Right lobe of liver (tissue), 6 donors: ENCODE measurements around the gene KAZN. TPM values are rescaled to one million over a fixed set of nuclear protein-coding genes. Genes with fewer than 3 reads are reported as not detected.

Experiments
- ATAC-seq, 4 donors: fragments of 200-7000 bp; cut with Tn5 transposase; one replicate each; pipeline ENCODE4 v1.9.1; 2020; ENCODE audit warnings: mild to moderate bottlenecking in 4 of 4, moderate library complexity in 4 of 4
- DNase-seq, 3 donors: peaks; one replicate each; pipeline ENCODE4 v3.0.0-alpha.2; 2020
- H3K27ac ChIP-seq, 3 donors: fragments of 200-600 bp; one replicate each; pipeline ENCODE4 v1.8.0; 2022
- H3K27me3 ChIP-seq, 2 donors: fragments of 200-600 bp; one replicate each; pipeline ENCODE4 v1.8.0; 2022
- H3K36me3 ChIP-seq, 4 donors: fragments of 200-600 bp; sonication (generic) in 1 of 4; one replicate each; pipeline versions ENCODE4 v1.5.1 to v1.8.0; 2017 to 2022; ENCODE audit warnings: control low read depth in 1 of 4
- H3K4me1 ChIP-seq, 4 donors: fragments of 200-600 bp; sonication (generic) in 1 of 4; one replicate each; pipeline versions ENCODE4 v1.5.1 to v1.8.0; 2017 to 2022; ENCODE audit warnings: control low read depth in 1 of 4
- H3K4me3 ChIP-seq, 3 donors: fragments of 200-600 bp; one replicate each; pipeline ENCODE4 v1.8.0; 2022
- H3K9me3 ChIP-seq, 4 donors: fragments of 200-600 bp; sonication (generic) in 1 of 4; one replicate each; pipeline versions ENCODE4 v1.5.1 to v1.8.0; 2017 to 2022; ENCODE audit warnings: control low read depth in 1 of 4
- CTCF ChIP-seq, 4 donors: fragments of 200-600 bp in 3 of 4; fragments of 450-650 bp in 1 of 4; IDR thresholded peaks; one replicate each; pipeline versions ENCODE4 v1.5.1 to v1.8.0; 2016 to 2022; ENCODE audit warnings: antibody characterized with exemption in 4 of 4, mild to moderate bottlenecking in 2 of 4
- POLR2A ChIP-seq: fragments of 450-650 bp; IDR thresholded peaks from one replicate; pipeline ENCODE4 v1.6.1; 2017; ENCODE audit warnings: antibody characterized with exemption, mild to moderate bottlenecking
- WGBS: methylation state at CpG from one replicate; pipeline ENCODE4 v1.1.6; 2018; ENCODE audit warnings: low coverage, low lambda C conversion rate; ENCODE audit not compliant: insufficient coverage; ENCODE audit errors: missing lambda C conversion rate; 5-methylcytosine and 5-hydroxymethylcytosine counted together
- intact Hi-C, 2 donors: fragments of 100-400 bp; cut with DNase I; formaldehyde crosslinking; loops; one replicate each; pipeline versions ENCODE4 v1.11.2 to v1.14.1; 2022
- total RNA-seq, 6 experiments: library from RNA; depleted of rRNA in 2 of 6; stranded (reverse); fragments of >200 nt in 2 of 6; fragmentation: NEBNext Ultra II Directional in 3 of 6; extraction: Animal tissue kit (Norgen Biotek cat#: 25700) in 3 of 6; gene quantifications; one replicate each; pipeline versions ENCODE4 v1.1.0 to v1.2.4, GENCODE V29; 2016 to 2023
- donor health status: DM: no; HTN: yes; CAD: no.
- donor health status: DM: no; HTN: no; CAD: no.
- donor health status: DM: no; HTN: no; CAD: no.
- donor health status: DM: no; HTN: yes; CAD: no.
- donor health status: DM: no; HTN: yes; CAD: no.

KAZN gene
- total RNA-seq, 6 experiments from 2014 or later, result 1.5 to 7.2 (median 2.7) TPM

GRCh38 chr1:14774988-14775387 lies 176.5 kb downstream of the KAZN start:
- H3K4me3 ChIP-seq, result no peak overlapping the region
- no peak for DNase-seq
- H3K27me3 ChIP-seq, result no peaks in the 10 kb centered on the region
- H3K36me3 ChIP-seq, result no peaks in the 10 kb centered on the region
- WGBS, result 70% methylated on average over 2 of the region's 4 CpGs
- H3K9me3 ChIP-seq, result no peaks in the 10 kb centered on the region
- H3K4me1 ChIP-seq, result no peaks in the 10 kb centered on the region
- H3K27ac ChIP-seq, result no peak overlapping the region
- intact Hi-C loops, result loop anchor here in 1 of 2 donors (10.0 kb wide), 1 partner anchor 250 kb away; no protein-coding TSS in a partner anchor
- ATAC-seq, result no peak
- TF ChIP-seq POLR2A, result no peak

- DNase-seq (no peak), ATAC-seq (no peak)
- TF ChIP-seq POLR2A, result no peak
- TF ChIP-seq CTCF (IDR thresholded peaks at IDR 0.05), result no peak
- intact Hi-C loops, result loop anchor here in 1 of 2 donors (10.0 kb wide), 1 partner anchor 249 kb away; no protein-coding TSS in a partner anchor
- Histone ChIP-seq H3K9me3 (no peaks in the 10 kb centered on the region), H3K4me1 (no peaks in the 10 kb centered on the region), H3K27me3 (no peaks in the 10 kb centered on the region), H3K4me3 (no peak overlapping the region), H3K36me3 (no peaks in the 10 kb centered on the region), H3K27ac (no peak overlapping the region)
- WGBS, result 79% methylated on average over 4 of the region's 10 CpGs
Observed at GRCh38 chr1:14775434-14775833, 176.9 kb downstream of the KAZN start.

- TF ChIP-seq CTCF (IDR thresholded peaks at IDR 0.05) (no peak), POLR2A (no peak)
- H3K36me3 ChIP-seq, result no peaks in the 10 kb centered on the region
- no peaks in the 10 kb centered on the region for H3K4me1 ChIP-seq
- intact Hi-C loops, result loop anchor here in 1 of 2 donors (10.0 kb wide), 1 partner anchor 247 kb away; no protein-coding TSS in a partner anchor
- ATAC-seq, result no peak
- WGBS, result 28% methylated on average over 11 of the region's 11 CpGs
- H3K9me3 ChIP-seq, result no peaks in the 10 kb centered on the region
- DNase-seq, result no peak
- H3K4me3 ChIP-seq, result no peak overlapping the region
- H3K27ac ChIP-seq, result no peak overlapping the region
- no peaks in the 10 kb centered on the region for H3K27me3 ChIP-seq
Observed at GRCh38 chr1:14777516-14778506, 179.3 kb downstream of the KAZN start.

GRCh38 chr1:14778541-14778897 lies 180.0 kb downstream of the KAZN start:
- ATAC-seq (no peak), DNase-seq (no peak)
- no peaks in the 10 kb centered on the region for H3K36me3 ChIP-seq
- no peaks in the 10 kb centered on the region for H3K27me3 ChIP-seq
- WGBS, result 42% methylated on average over 3 of the region's 3 CpGs
- H3K27ac ChIP-seq, result no peak overlapping the region
- no peak overlapping the region for H3K4me3 ChIP-seq
- TF ChIP-seq CTCF (IDR thresholded peaks at IDR 0.05) (no peak), POLR2A (no peak)
- intact Hi-C loops, result loop anchor here in 1 of 2 donors (10.0 kb wide), 1 partner anchor 246 kb away; no protein-coding TSS in a partner anchor
- H3K9me3 ChIP-seq, result no peaks in the 10 kb centered on the region
- no peaks in the 10 kb centered on the region for H3K4me1 ChIP-seq
